ENCODE data around the gene PTPRC.

PTPRC gene

GRCh38 chr1:198765416-198765815, 126.6 kb downstream of the PTPRC start:
- no peak for FAIRE-seq

- FAIRE-seq: no peak
Measured at GRCh38 chr1:198771563-198772153, 132.8 kb downstream of the PTPRC start.

GRCh38 chr1:198772626-198773025, 133.8 kb downstream of the PTPRC start:
- FAIRE-seq: no peak

- FAIRE-seq: no peak
Measured at GRCh38 chr1:198773030-198773429, 134.2 kb downstream of the PTPRC start.

- no peak for FAIRE-seq
Measured at GRCh38 chr1:198773523-198773922, 134.7 kb downstream of the PTPRC start.

GRCh38 chr1:198774421-198774820, 135.6 kb downstream of the PTPRC start:
- FAIRE-seq: no peak

GRCh38 chr1:198775606-198776005, 136.8 kb downstream of the PTPRC start:
- no peak for FAIRE-seq

GRCh38 chr1:198776602-198777029, 137.8 kb downstream of the PTPRC start:
- FAIRE-seq: no peak

GRCh38 chr1:198778049-198778448, 139.2 kb downstream of the PTPRC start:
- FAIRE-seq: no peak

GRCh38 chr1:198780376-198780775, 141.5 kb downstream of the PTPRC start:
- FAIRE-seq: no peak

- no peak for FAIRE-seq
Measured at GRCh38 chr1:198788561-198789064, 149.8 kb downstream of the PTPRC start.

GRCh38 chr1:198793714-198794113, 154.9 kb downstream of the PTPRC start:
- no peak for FAIRE-seq

- FAIRE-seq: no peak
Measured at GRCh38 chr1:198794498-198794897, 155.7 kb downstream of the PTPRC start.

- FAIRE-seq: no peak
Measured at GRCh38 chr1:198797656-198798055, 158.8 kb downstream of the PTPRC start.

- no peak for FAIRE-seq
Measured at GRCh38 chr1:198798923-198799386, 160.1 kb downstream of the PTPRC start.

GRCh38 chr1:198805498-198806151, 166.8 kb downstream of the PTPRC start:
- FAIRE-seq: no peak

- no peak for FAIRE-seq
Measured at GRCh38 chr1:198806861-198807260, 168.0 kb downstream of the PTPRC start.
